ENCODE measurements around the gene ACAD9. TPM values are rescaled to one million over a fixed set of nuclear protein-coding genes. Genes with fewer than 3 reads are reported as not detected.

Gene ACAD9
- total and polyA plus RNA-seq, 9 of the 15 experiments (the other 6 are each of a cell fraction or from before 2014, with no cell fraction given): 10.2 to 32.6 (median 22.8) TPM

DNA sequence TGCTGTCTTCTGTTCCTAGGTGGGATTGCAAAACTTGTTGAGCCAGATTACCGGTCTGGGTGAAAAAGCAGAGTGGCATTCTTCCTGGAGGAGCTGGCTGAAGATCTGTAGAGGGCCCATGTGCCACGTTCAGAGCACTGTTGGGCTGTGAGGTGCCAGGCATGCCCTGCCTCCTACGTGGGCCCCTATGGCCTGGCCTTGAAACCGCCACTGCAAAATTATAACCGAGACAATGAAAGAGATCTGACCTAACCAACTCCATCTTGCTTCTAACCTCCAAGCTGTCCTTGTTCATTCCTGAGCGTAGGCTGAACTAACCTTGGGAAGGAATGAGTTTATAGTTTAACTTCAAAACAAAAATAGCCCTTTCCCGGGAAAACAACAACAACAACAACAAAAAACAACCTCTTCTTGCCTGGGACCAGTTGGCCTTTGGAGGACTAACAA is 1.4 kb upstream of the ACAD9 start (continued):
- TF ChIP-seq, protein P1, sequence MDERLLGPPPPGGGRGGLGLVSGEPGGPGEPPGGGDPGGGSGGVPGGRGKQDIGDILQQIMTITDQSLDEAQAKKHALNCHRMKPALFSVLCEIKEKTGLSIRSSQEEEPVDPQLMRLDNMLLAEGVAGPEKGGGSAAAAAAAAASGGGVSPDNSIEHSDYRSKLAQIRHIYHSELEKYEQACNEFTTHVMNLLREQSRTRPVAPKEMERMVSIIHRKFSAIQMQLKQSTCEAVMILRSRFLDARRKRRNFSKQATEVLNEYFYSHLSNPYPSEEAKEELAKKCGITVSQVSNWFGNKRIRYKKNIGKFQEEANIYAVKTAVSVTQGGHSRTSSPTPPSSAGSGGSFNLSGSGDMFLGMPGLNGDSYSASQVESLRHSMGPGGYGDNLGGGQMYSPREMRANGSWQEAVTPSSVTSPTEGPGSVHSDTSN (CRISPR knock-in tag; IDR thresholded peaks at IDR 0.05; ENCODE audit: low read depth): no peak
- TF ChIP-seq, protein P1 (tag; conservative IDR thresholded peaks at IDR 0.05; ENCODE audit: low read depth): peak; percentile 18; the same call in 1 of the 2 replicates
- peak; percentile 84 for TF ChIP-seq SMAD4 (CRISPR knock-in tag; conservative IDR thresholded peaks at IDR 0.05)
- no peak for TF ChIP-seq MAZ (CRISPR knock-in tag; conservative IDR thresholded peaks at IDR 0.05 in 1 of 2, IDR thresholded peaks at IDR 0.05 in 1 of 2)
- no peak for TF ChIP-seq KDM4B (IDR thresholded peaks at IDR 0.05; ENCODE audit: borderline replicate concordance in 2 of 2, low read depth in 1 of 2)
- TF ChIP-seq HIVEP1 (CRISPR knock-in tag; IDR thresholded peaks at IDR 0.05): 0 out of 2 replicates have a peak, but pooled peaks have one; percentile 66
- no peak for TF ChIP-seq ZNF764 (CRISPR knock-in tag; IDR thresholded peaks at IDR 0.05; ENCODE audit: low read depth)
- TF ChIP-seq, protein P2, sequence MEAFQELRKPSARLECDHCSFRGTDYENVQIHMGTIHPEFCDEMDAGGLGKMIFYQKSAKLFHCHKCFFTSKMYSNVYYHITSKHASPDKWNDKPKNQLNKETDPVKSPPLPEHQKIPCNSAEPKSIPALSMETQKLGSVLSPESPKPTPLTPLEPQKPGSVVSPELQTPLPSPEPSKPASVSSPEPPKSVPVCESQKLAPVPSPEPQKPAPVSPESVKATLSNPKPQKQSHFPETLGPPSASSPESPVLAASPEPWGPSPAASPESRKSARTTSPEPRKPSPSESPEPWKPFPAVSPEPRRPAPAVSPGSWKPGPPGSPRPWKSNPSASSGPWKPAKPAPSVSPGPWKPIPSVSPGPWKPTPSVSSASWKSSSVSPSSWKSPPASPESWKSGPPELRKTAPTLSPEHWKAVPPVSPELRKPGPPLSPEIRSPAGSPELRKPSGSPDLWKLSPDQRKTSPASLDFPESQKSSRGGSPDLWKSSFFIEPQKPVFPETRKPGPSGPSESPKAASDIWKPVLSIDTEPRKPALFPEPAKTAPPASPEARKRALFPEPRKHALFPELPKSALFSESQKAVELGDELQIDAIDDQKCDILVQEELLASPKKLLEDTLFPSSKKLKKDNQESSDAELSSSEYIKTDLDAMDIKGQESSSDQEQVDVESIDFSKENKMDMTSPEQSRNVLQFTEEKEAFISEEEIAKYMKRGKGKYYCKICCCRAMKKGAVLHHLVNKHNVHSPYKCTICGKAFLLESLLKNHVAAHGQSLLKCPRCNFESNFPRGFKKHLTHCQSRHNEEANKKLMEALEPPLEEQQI (IDR thresholded peaks at IDR 0.05): no peak
- peak; percentile 45; the same call in 1 of the 2 replicates for TF ChIP-seq MTF1 (CRISPR knock-in tag; IDR thresholded peaks at IDR 0.05; ENCODE audit: borderline replicate concordance)
- TF ChIP-seq ZNF76 (CRISPR knock-in tag; IDR thresholded peaks at IDR 0.05; ENCODE audit: borderline replicate concordance): peak; percentile 76; the same call in 1 of the 2 replicates
- 0 out of 2 replicates have a peak, but pooled peaks have one; percentile 43 for TF ChIP-seq NR2F6 (CRISPR knock-in tag; IDR thresholded peaks at IDR 0.05)
- TF ChIP-seq, protein P3, sequence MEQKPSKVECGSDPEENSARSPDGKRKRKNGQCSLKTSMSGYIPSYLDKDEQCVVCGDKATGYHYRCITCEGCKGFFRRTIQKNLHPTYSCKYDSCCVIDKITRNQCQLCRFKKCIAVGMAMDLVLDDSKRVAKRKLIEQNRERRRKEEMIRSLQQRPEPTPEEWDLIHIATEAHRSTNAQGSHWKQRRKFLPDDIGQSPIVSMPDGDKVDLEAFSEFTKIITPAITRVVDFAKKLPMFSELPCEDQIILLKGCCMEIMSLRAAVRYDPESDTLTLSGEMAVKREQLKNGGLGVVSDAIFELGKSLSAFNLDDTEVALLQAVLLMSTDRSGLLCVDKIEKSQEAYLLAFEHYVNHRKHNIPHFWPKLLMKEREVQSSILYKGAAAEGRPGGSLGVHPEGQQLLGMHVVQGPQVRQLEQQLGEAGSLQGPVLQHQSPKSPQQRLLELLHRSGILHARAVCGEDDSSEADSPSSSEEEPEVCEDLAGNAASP (IDR thresholded peaks at IDR 0.05): no peak
- TF ChIP-seq ERF (CRISPR knock-in tag; IDR thresholded peaks at IDR 0.05): 0 out of 2 replicates have a peak, but pooled peaks have one; percentile 22
- TF ChIP-seq SRSF9 (IDR thresholded peaks at IDR 0.05; ENCODE audit: borderline replicate concordance, low read depth, low read length): no peak
- TF ChIP-seq SMARCB1 (IDR thresholded peaks at IDR 0.05; ENCODE audit: insufficient read length, low read depth): no peak
- no peak for TF ChIP-seq HDAC2 (IDR thresholded peaks at IDR 0.05)
- TF ChIP-seq ZSCAN32 (CRISPR knock-in tag; IDR thresholded peaks at IDR 0.05): no peak; the same call in 1 of the 2 replicates
- no peak for TF ChIP-seq TCF3 (CRISPR knock-in tag; IDR thresholded peaks at IDR 0.05)
- TF ChIP-seq, protein P4, sequence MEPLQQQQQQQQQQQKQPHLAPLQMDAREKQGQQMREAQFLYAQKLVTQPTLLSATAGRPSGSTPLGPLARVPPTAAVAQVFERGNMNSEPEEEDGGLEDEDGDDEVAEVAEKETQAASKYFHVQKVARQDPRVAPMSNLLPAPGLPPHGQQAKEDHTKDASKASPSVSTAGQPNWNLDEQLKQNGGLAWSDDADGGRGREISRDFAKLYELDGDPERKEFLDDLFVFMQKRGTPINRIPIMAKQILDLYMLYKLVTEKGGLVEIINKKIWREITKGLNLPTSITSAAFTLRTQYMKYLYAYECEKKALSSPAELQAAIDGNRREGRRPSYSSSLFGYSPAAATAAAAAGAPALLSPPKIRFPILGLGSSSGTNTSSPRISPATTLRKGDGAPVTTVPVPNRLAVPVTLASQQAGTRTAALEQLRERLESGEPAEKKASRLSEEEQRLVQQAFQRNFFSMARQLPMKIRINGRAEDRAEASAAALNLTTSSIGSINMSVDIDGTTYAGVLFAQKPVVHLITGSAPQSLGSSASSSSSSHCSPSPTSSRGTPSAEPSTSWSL (CRISPR knock-in tag; IDR thresholded peaks at IDR 0.05; ENCODE audit: borderline replicate concordance): peak; percentile 19; the same call in 1 of the 2 replicates
- TF ChIP-seq GTF2A2 (tag; IDR thresholded peaks at IDR 0.05): 0 out of 2 replicates have a peak, but pooled peaks have one; percentile 64
- no peak for TF ChIP-seq PCBP2 (IDR thresholded peaks at IDR 0.05; ENCODE audit: low read depth, low read length, poor library complexity, severe bottlenecking)
